T-cell (primary cell): ENCODE measurements around the gene DDX20. TPM values are rescaled to one million over a fixed set of nuclear protein-coding genes. Genes with fewer than 3 reads are reported as not detected.
A peak's percentile ranks its signal among the peaks of the same experiment; 100 is the strongest.

Experiments used
- ATAC-seq, 4 experiments: fragments of 200-7000 bp in 3 of 4; fragments of 150-1000 bp in 1 of 4; cut with Tn5 transposase; replicated peaks in 1 of 4; 1 replicate in 3 of 4; 2 replicates in 1 of 4; pipeline ENCODE4 v1.10.0; 2021; ENCODE audit warnings: moderate library complexity in 3 of 4, mild to moderate bottlenecking in 2 of 4, moderate number of reproducible peaks in 1 of 4
- CTCF ChIA-PET, 2 donors: fragments of 300-600 bp; sonication (Branson Sonifier 250); formaldehyde crosslinking; loops; one replicate each; lab custom pipeline; 2022; ENCODE audit warnings: antibody characterized with exemption in 2 of 2; lab: Charles Lee
- POLR2A ChIA-PET, 2 donors: fragments of 300-600 bp; sonication (Branson Sonifier 250); formaldehyde crosslinking; loops; one replicate each; lab custom pipeline; 2022; ENCODE audit warnings: antibody characterized with exemption in 2 of 2; lab: Charles Lee
- DNase-seq, 35 experiments: peaks; one replicate each; pipeline versions ENCODE4 v3.0.0 to v3.0.0-alpha.2; 2013 to 2023
- H3K27ac ChIP-seq: one replicate; pipeline ENCODE4 v1.5.1; 2013; ENCODE audit warnings: low read length
- H3K27me3 ChIP-seq, 2 experiments: replicated peaks in 1 of 2; 1 replicate in 1 of 2; 2 replicates in 1 of 2; pipeline versions ENCODE4 v1.6.1 to v1.7.0; 2013; ENCODE audit warnings: low read length in 1 of 2, mixed read lengths in 1 of 2; ENCODE audit not compliant: control insufficient read depth in 2 of 2, insufficient read depth in 2 of 2; ENCODE audit errors: extremely low read depth in 1 of 2
- H3K36me3 ChIP-seq, 2 donors: 1 replicate in 1 of 2; 2 replicates in 1 of 2; pipeline versions ENCODE4 v1.6.1 to v1.7.0; 2013; ENCODE audit warnings: low read length in 1 of 2; ENCODE audit not compliant: control insufficient read depth in 2 of 2, insufficient read depth in 1 of 2; ENCODE audit errors: extremely low read depth in 1 of 2
- H3K4me1 ChIP-seq, 2 experiments: 1 replicate in 1 of 2; 2 replicates in 1 of 2; pipeline versions ENCODE4 v1.6.1 to v1.7.0; 2013; ENCODE audit warnings: low read length in 2 of 2, mixed read lengths in 1 of 2; ENCODE audit not compliant: insufficient read depth in 2 of 2, control insufficient read depth in 1 of 2; ENCODE audit errors: extremely low read depth in 1 of 2
- H3K4me3 ChIP-seq, 2 donors: 1 replicate in 1 of 2; 2 replicates in 1 of 2; pipeline versions ENCODE4 v1.5.1 to v1.7.0; 2013; ENCODE audit warnings: mild to moderate bottlenecking in 2 of 2, low read length in 1 of 2, moderate library complexity in 1 of 2; ENCODE audit not compliant: control insufficient read depth in 1 of 2; ENCODE audit errors: extremely low read depth in 1 of 2
- H3K9me3 ChIP-seq: 2 replicates; pipeline ENCODE4 v1.7.0; 2013
- H3K27ac Mint-ChIP-seq, 2 donors: one replicate each; pipeline ENCODE4 v1.8.0; 2020 to 2021; ENCODE audit warnings: mild to moderate bottlenecking in 2 of 2, mixed read lengths in 2 of 2
- H3K27me3 Mint-ChIP-seq, 2 donors: one replicate each; pipeline ENCODE4 v1.8.0; 2021 to 2022; ENCODE audit warnings: mixed read lengths in 2 of 2
- H3K36me3 Mint-ChIP-seq: one replicate; pipeline ENCODE4 v1.8.0; 2021; ENCODE audit warnings: mixed read lengths
- H3K4me1 Mint-ChIP-seq, 3 donors: one replicate each; pipeline ENCODE4 v1.8.0; 2020 to 2022; ENCODE audit warnings: mixed read lengths in 3 of 3, mild to moderate bottlenecking in 1 of 3
- H3K4me3 Mint-ChIP-seq, 3 donors: one replicate each; pipeline ENCODE4 v1.8.0; 2020 to 2022; ENCODE audit warnings: mild to moderate bottlenecking in 3 of 3, mixed read lengths in 3 of 3, moderate library complexity in 3 of 3
- H3K9me3 Mint-ChIP-seq, 3 donors: one replicate each; pipeline ENCODE4 v1.8.0; 2020 to 2022; ENCODE audit warnings: mixed read lengths in 3 of 3
- WGBS: methylation state at CpG from one replicate; pipeline ENCODE4 v1.1.5; 2013; ENCODE audit warnings: missing lambda C conversion rate; ENCODE audit not compliant: insufficient coverage; 5-methylcytosine and 5-hydroxymethylcytosine counted together
- total RNA-seq, 35 experiments: library from RNA in 6 of 35; stranded (reverse) in 6 of 35; fragments of 120-200 nt in 1 of 35; gene quantifications; one replicate each; pipeline versions ENCODE4 v1.2.1 to v1.2.4 and lab custom pipeline; 2013 to 2026

The DDX20 gene
- total RNA-seq, 5 donors from 2014 or later (not counting 1 experiment from before 2014, with no cell fraction given), result 16.7 to 19.8 (median 17.5) TPM

DNA sequence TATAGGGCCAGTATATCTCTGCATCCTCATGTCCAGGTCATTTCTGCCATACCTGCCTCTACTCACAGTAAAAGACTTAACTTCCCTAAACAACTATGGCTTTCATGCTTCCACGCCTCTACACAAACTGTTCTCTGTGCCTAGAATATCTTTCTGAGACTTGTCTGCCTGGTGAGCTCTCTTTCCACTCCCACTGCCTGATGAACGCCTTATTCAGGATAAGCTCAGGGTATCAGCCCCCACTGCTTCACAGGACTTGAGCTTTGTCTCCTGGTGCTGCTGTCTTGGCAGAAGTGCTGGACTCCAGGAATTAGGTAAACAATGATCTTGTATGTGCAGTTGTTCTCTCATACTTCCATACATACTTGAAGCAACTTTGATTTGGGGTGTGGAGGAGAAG, 4.8 kb upstream of the DDX20 start:
- DNase-seq, result no peak
- Histone ChIP-seq H3K4me1 (peaks cover 6 to 9% of the 10 kb centered on the region in 2 experiments), H3K27me3 (no peaks in the 10 kb centered on the region), H3K4me3 (no peak overlapping the region), H3K27ac (no peak overlapping the region), H3K9me3 (no peaks in the 10 kb centered on the region), H3K36me3 (no peaks in the 10 kb centered on the region)
- H3K27ac Mint-ChIP-seq, result no peak overlapping the region
- ChIA-PET CTCF (interaction anchor here in 1 of 2 donors (1.1 to 1.5 kb wide), 3 partner anchors 11 to 243 kb away, joined by 3 to 5 read pairs (median 4); no protein-coding TSS in a partner anchor), POLR2A (no interaction called here)
- H3K4me3 Mint-ChIP-seq, result no peak overlapping the region
- ATAC-seq, result no peak
- no peaks in the 10 kb centered on the region for H3K27me3 Mint-ChIP-seq
- no peaks in the 10 kb centered on the region for H3K36me3 Mint-ChIP-seq
- peaks cover 13 to 26% (median 21%) of the 10 kb centered on the region in 3 donors for H3K4me1 Mint-ChIP-seq
- 100% methylated on average over 2 of the region's 2 CpGs for WGBS
- H3K9me3 Mint-ChIP-seq, result no peaks in the 10 kb centered on the region

DNA sequence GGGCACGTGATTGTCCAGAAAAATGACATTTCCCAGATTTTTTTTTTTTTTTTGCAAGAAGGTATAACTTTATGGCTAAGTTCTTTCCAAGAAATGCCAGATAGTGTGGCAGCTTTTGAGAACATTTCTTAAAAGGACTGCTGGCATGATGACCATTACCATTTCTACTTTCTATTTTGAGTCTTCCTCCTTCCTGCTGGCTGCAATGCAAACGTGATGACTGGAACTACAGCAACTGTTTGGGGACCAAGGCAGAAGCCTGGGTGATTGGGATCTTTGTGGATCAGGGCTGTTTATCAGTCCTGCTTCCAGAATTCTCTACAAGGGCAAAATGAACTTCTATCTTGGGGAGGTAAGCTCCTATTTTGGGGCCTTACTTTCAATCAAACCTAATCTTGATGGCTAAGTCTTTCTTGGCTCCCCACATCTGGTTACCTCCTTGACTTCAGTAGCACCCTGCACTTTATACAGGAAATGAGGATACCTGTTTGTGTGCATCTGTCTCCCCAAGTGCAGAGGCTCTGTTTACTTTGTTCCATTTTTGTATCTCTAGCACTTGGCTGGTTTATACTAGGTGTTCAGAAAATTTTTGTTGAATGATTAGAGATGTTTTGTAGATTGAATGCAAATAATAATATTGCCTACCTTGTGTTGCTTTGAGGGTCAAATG, 3.7 kb upstream of the DDX20 start:
- peak overlapping the region in 1 of 2 donors; percentile 34 for H3K27ac Mint-ChIP-seq
- no peaks in the 10 kb centered on the region for H3K9me3 ChIP-seq
- no CpG with 5 or more reads among the region's 2 CpGs for WGBS
- CTCF ChIA-PET, result interaction anchor here in 1 of 2 donors (1.1 to 1.5 kb wide), 3 partner anchors 10 to 244 kb away, joined by 3 to 5 read pairs (median 4); no protein-coding TSS in a partner anchor
- H3K4me1 ChIP-seq, result peaks cover 13 to 15% of the 10 kb centered on the region in 2 experiments
- H3K4me1 Mint-ChIP-seq, result peaks cover 21 to 35% (median 30%) of the 10 kb centered on the region in 3 donors
- H3K4me3 ChIP-seq, result no peak overlapping the region
- POLR2A ChIA-PET, result interaction anchor here in 1 of 2 donors (0.6 to 0.7 kb wide), 2 partner anchors 14 to 60 kb away, joined by 3 to 4 read pairs; no protein-coding TSS in a partner anchor
- no peak overlapping the region for H3K4me3 Mint-ChIP-seq
- ATAC-seq, result no peak
- H3K27ac ChIP-seq, result no peak overlapping the region
- no peak for DNase-seq
- no peaks in the 10 kb centered on the region for H3K27me3 Mint-ChIP-seq
- no peaks in the 10 kb centered on the region for H3K9me3 Mint-ChIP-seq
- no peaks in the 10 kb centered on the region for H3K36me3 ChIP-seq
- no peaks in the 10 kb centered on the region for H3K27me3 ChIP-seq
- no peaks in the 10 kb centered on the region for H3K36me3 Mint-ChIP-seq

DNA sequence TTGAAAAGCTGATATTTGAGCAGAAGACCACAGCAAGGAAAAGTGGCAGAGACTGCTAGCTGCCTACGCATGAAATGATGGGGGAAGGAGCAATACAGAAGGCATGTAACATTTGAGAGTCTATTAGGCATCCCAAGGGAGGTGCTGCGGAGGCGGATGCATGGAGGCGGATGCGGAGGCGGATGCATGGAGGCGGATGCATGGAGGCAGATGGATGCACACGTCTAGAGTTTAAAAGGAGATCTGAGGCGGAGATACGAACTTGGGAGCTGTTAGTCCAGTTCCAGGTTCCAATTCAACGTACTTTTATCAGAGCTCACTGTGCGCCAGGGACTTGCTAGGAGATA, 744 bp upstream of the DDX20 start:
- Mint-ChIP-seq H3K27me3 (no peaks in the 10 kb centered on the region), H3K9me3 (no peaks in the 10 kb centered on the region), H3K27ac (peak overlapping the region; percentile 96 to 99), H3K4me1 (peaks cover 40 to 53% (median 48%) of the 10 kb centered on the region in 3 donors), H3K4me3 (peak overlapping the region; percentile 91 to 97 (median 95)), H3K36me3 (peaks cover 10% of the 10 kb centered on the region)
- H3K27me3 ChIP-seq, result no peaks in the 10 kb centered on the region
- CTCF ChIA-PET, result interaction anchor here (0.6 to 3.6 kb wide), 13 partner anchors 11 to 637 kb away, joined by 3 to 30 read pairs (median 3); partner anchors contain the start of genes ADORA3 (in 1 of the 2), INKA2 (in 1 of the 2) and TMIGD3 (in 1 of the 2)
- WGBS, result 2% methylated on average over 9 of the region's 12 CpGs
- peak overlapping the region; percentile 89 for H3K27ac ChIP-seq
- peaks cover 0 to 15% of the 10 kb centered on the region in 2 donors for H3K36me3 ChIP-seq
- ATAC-seq (peak in 3 of 4 experiments; percentile 0 to 3 (median 1)), DNase-seq (peak in 10 of 35 experiments; percentile 4 to 69 (median 26))
- peak overlapping the region; percentile 82 to 91 for H3K4me3 ChIP-seq
- H3K9me3 ChIP-seq, result no peaks in the 10 kb centered on the region
- POLR2A ChIA-PET, result interaction anchor here (0.6 to 1.6 kb wide), 8 partner anchors 16 to 284 kb away, joined by 3 to 6 read pairs (median 3); no protein-coding TSS in a partner anchor
- H3K4me1 ChIP-seq, result peaks cover 13 to 18% of the 10 kb centered on the region in 2 experiments

DNA sequence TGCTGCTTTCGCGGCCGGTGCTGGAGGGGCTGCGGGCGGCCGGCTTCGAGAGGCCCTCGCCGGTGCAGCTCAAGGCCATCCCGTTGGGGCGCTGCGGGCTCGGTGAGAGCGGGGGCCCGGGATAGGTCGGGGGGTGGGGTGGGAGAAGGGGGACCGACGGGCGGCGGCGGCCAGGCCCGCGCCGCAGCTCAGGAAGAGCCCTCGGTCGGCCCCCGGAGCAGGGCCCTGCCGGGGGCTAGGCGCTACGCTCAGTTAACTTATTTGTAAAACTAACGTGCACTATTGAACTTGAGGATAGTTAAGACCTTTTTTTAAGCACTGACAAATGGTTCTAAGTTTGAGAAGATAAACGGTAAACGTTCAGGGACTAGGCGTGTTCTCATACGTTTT, 418 bp downstream of the DDX20 start:
- peaks cover 43 to 56% (median 55%) of the 10 kb centered on the region in 3 donors for H3K4me1 Mint-ChIP-seq
- DNase-seq, result no peak
- H3K36me3 ChIP-seq, result peaks cover 0 to 27% of the 10 kb centered on the region in 2 donors
- WGBS, result under 1% methylated on average over 26 of the region's 35 CpGs
- peak overlapping the region; percentile 82 to 91 for H3K4me3 ChIP-seq
- peaks cover 18% of the 10 kb centered on the region for H3K36me3 Mint-ChIP-seq
- H3K9me3 ChIP-seq, result no peaks in the 10 kb centered on the region
- H3K27ac ChIP-seq, result peak overlapping the region; percentile 89
- CTCF ChIA-PET, result interaction anchor here (0.6 to 3.6 kb wide), 9 partner anchors 12 to 323 kb away, joined by 3 to 30 read pairs (median 6); partner anchors contain the start of genes ATP5PB (in 1 of the 2) and WDR77 (in 1 of the 2)
- no peaks in the 10 kb centered on the region for H3K27me3 ChIP-seq
- peak overlapping the region; percentile 91 to 97 (median 95) for H3K4me3 Mint-ChIP-seq
- no peaks in the 10 kb centered on the region for H3K9me3 Mint-ChIP-seq
- peak; percentile 12 to 15 (median 14) for ATAC-seq
- peak overlapping the region; percentile 46 to 75 for H3K27ac Mint-ChIP-seq
- no peaks in the 10 kb centered on the region for H3K27me3 Mint-ChIP-seq
- peaks cover 13 to 18% of the 10 kb centered on the region in 2 experiments for H3K4me1 ChIP-seq
- POLR2A ChIA-PET, result interaction anchor here (0.7 to 1.4 kb wide), 3 partner anchors 17 to 40 kb away, joined by 3 to 4 read pairs (median 3); partner anchors contain the start of gene INKA2 (in 1 of the 2)

DNA sequence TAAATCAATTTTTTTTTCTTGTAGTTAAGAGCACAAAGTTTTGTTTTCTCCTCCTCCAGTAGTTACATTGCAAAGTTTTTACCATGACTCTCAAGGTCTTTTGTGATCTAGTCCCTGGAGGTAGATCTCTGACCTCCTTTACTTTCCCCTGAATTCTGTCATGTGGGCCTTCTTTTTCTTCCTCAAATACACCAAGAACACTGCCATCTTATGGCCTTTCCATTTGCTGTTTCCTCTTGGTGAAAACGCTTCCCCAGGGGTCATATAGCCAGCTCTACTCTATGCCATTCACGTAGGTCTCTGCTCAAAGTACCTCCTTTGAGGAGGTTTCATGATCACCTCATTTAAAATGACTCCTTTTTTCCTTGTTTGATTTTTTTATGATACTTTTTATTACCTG, 2.7 kb downstream of the DDX20 start:
- ChIA-PET POLR2A (no interaction called here), CTCF (no interaction called here)
- peak overlapping the region in 2 of 3 donors; percentile 18 to 95 for H3K4me3 Mint-ChIP-seq
- H3K4me3 ChIP-seq, result no peak overlapping the region
- WGBS, result no CpG with 5 or more reads among the region's 2 CpGs
- no peaks in the 10 kb centered on the region for H3K9me3 Mint-ChIP-seq
- H3K27me3 Mint-ChIP-seq, result no peaks in the 10 kb centered on the region
- H3K27me3 ChIP-seq, result no peaks in the 10 kb centered on the region
- no peak overlapping the region for H3K27ac ChIP-seq
- H3K36me3 Mint-ChIP-seq, result peaks cover 33% of the 10 kb centered on the region
- peaks cover 13 to 18% of the 10 kb centered on the region in 2 experiments for H3K4me1 ChIP-seq
- DNase-seq (no peak), ATAC-seq (no peak)
- H3K4me1 Mint-ChIP-seq, result peaks cover 43 to 49% (median 48%) of the 10 kb centered on the region in 3 donors
- H3K9me3 ChIP-seq, result no peaks in the 10 kb centered on the region
- H3K27ac Mint-ChIP-seq, result no peak overlapping the region
- peaks cover 0 to 48% of the 10 kb centered on the region in 2 donors for H3K36me3 ChIP-seq

DNA sequence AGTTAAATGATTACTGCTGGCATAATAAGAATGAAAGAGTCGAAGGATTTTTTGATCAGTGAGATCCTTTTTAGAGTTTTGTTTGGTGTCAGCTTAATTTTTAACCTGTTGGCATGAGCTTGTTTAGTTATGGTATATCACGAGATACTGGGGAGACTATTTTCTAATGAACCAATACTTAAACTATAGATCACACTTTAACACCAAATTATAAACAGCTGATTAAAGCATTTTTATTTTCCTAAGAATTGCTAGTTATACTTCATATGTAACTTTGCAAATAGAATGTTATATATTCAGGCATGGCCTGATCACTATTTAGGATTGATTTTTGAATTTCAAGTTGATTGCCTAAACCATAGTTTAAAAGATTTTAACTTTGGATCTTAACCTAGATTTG, 6.0 kb downstream of the DDX20 start:
- ChIA-PET CTCF (interaction anchor here (0.5 to 2.5 kb wide), 6 partner anchors 10 to 98 kb away, joined by 3 to 14 read pairs (median 4); no protein-coding TSS in a partner anchor), POLR2A (interaction anchor here in 1 of 2 donors (0.5 to 0.6 kb wide), 2 partner anchors 280 to 589 kb away, joined by 4 to 5 read pairs; no protein-coding TSS in a partner anchor)
- Histone ChIP-seq H3K27ac (no peak overlapping the region), H3K4me1 (peaks cover 3 to 6% of the 10 kb centered on the region in 2 experiments), H3K9me3 (no peaks in the 10 kb centered on the region), H3K27me3 (no peaks in the 10 kb centered on the region), H3K36me3 (peaks cover 0 to 78% of the 10 kb centered on the region in 2 donors), H3K4me3 (no peak overlapping the region)
- Mint-ChIP-seq H3K4me1 (peaks cover 25 to 34% (median 28%) of the 10 kb centered on the region in 3 donors), H3K27me3 (no peaks in the 10 kb centered on the region), H3K9me3 (no peaks in the 10 kb centered on the region), H3K36me3 (peaks cover 56% of the 10 kb centered on the region), H3K27ac (no peak overlapping the region), H3K4me3 (no peak overlapping the region)
- DNase-seq (no peak), ATAC-seq (no peak)
- WGBS, result no CpG with 5 or more reads among the region's 2 CpGs
